CD8-positive, alpha-beta memory T cell (primary cell): Measurements from ENCODE around the gene CNTN5. TPM values are rescaled to one million over a fixed set of nuclear protein-coding genes. Genes with fewer than 3 reads are reported as not detected.

Source experiments
- CTCF ChIA-PET: fragments of 350-600 bp; sonication (Branson Sonifier 250); formaldehyde crosslinking; loops from one replicate; lab custom pipeline; 2021; ENCODE audit warnings: antibody characterized with exemption; lab: Charles Lee
- POLR2A ChIA-PET: fragments of 350-600 bp; sonication (Branson Sonifier 250); formaldehyde crosslinking; loops from one replicate; lab custom pipeline; 2021; ENCODE audit warnings: antibody characterized with exemption; lab: Charles Lee
- DNase-seq, 5 donors: peaks; one replicate each; pipeline versions ENCODE4 v3.0.0 to v3.0.0-alpha.2; 2020 to 2022; ENCODE audit warnings: mixed read lengths in 1 of 5
- H3K27ac ChIP-seq: one replicate; pipeline ENCODE4 v1.7.0; 2013; ENCODE audit warnings: low read depth, mild to moderate bottlenecking, low read length, moderate library complexity
- H3K27me3 ChIP-seq: 2 replicates; pipeline ENCODE4 v1.7.0; 2013; ENCODE audit warnings: low read length, mild to moderate bottlenecking; ENCODE audit not compliant: insufficient read depth, poor library complexity, severe bottlenecking
- H3K36me3 ChIP-seq: 2 replicates; pipeline ENCODE4 v1.7.0; 2013; ENCODE audit warnings: mild to moderate bottlenecking, low read length, moderate library complexity; ENCODE audit not compliant: insufficient read depth
- H3K4me1 ChIP-seq: 2 replicates; pipeline ENCODE4 v1.7.0; 2013; ENCODE audit warnings: mild to moderate bottlenecking, low read length, moderate library complexity; ENCODE audit not compliant: insufficient read depth
- H3K4me3 ChIP-seq: 2 replicates; pipeline ENCODE4 v1.7.0; 2013; ENCODE audit warnings: mild to moderate bottlenecking, low read length
- H3K9me3 ChIP-seq: 2 replicates; pipeline ENCODE4 v1.7.0; 2013; ENCODE audit warnings: mild to moderate bottlenecking, low read length
- H3K27ac Mint-ChIP-seq, 8 donors: one replicate each; pipeline ENCODE4 v1.8.0; 2020 to 2021; ENCODE audit warnings: mixed read lengths in 8 of 8, mild to moderate bottlenecking in 6 of 8, inconsistent platforms in 3 of 8, moderate library complexity in 3 of 8
- H3K27me3 Mint-ChIP-seq, 2 donors: one replicate each; pipeline ENCODE4 v1.8.0; 2020 to 2021; ENCODE audit warnings: mixed read lengths in 2 of 2, mild to moderate bottlenecking in 1 of 2, moderate library complexity in 1 of 2
- H3K36me3 Mint-ChIP-seq, 3 donors: one replicate each; pipeline ENCODE4 v1.8.0; 2020 to 2021; ENCODE audit warnings: mixed read lengths in 3 of 3, inconsistent platforms in 1 of 3, mild to moderate bottlenecking in 1 of 3
- H3K4me1 Mint-ChIP-seq, 3 donors: one replicate each; pipeline ENCODE4 v1.8.0; 2020 to 2021; ENCODE audit warnings: mixed read lengths in 3 of 3, inconsistent platforms in 1 of 3, mild to moderate bottlenecking in 1 of 3
- H3K4me3 Mint-ChIP-seq, 7 donors: one replicate each; pipeline ENCODE4 v1.8.0; 2020 to 2021; ENCODE audit warnings: mixed read lengths in 7 of 7, mild to moderate bottlenecking in 6 of 7, moderate library complexity in 4 of 7, inconsistent platforms in 2 of 7
- H3K9me3 Mint-ChIP-seq, 5 donors: one replicate each; pipeline ENCODE4 v1.8.0; 2020 to 2022; ENCODE audit warnings: mixed read lengths in 5 of 5, mild to moderate bottlenecking in 3 of 5, moderate library complexity in 2 of 5, inconsistent platforms in 1 of 5
- polyA plus RNA-seq: library from polyadenylated mRNA; unstranded; fragments of 300-500 nt; fragmentation: Illumina TruSeq; gene quantifications from one replicate; pipeline ENCODE4 v1.2.3, GENCODE V29; 2021
- total RNA-seq, 2 experiments: library from RNA; stranded (reverse); gene quantifications; one replicate each; pipeline ENCODE4 v1.2.3, GENCODE V29; 2021

CNTN5 gene
- total and polyA plus RNA-seq, 3 experiments from 2014 or later: not detected

- Mint-ChIP-seq H3K27me3 (no peaks in the 10 kb centered on the region), H3K9me3 (peaks cover 6 to 26% (median 8%) of the 10 kb centered on the region in 5 donors), H3K4me3 (no peak overlapping the region), H3K27ac (peak overlapping the region in 1 of 8 donors; percentile 61), H3K36me3 (no peaks in the 10 kb centered on the region), H3K4me1 (no peaks in the 10 kb centered on the region)
- ChIA-PET CTCF (no interaction called here), POLR2A (no interaction called here)
- no peaks in the 10 kb centered on the region for H3K27me3 ChIP-seq
- H3K36me3 ChIP-seq: no peaks in the 10 kb centered on the region
- no peaks in the 10 kb centered on the region for H3K4me1 ChIP-seq
- no peak overlapping the region for H3K27ac ChIP-seq
- H3K9me3 ChIP-seq: no peaks in the 10 kb centered on the region
- no peak for DNase-seq
- no peak overlapping the region for H3K4me3 ChIP-seq
Measured at GRCh38 chr11:100316952-100317351, 1296.2 kb downstream of the CNTN5 start.

GRCh38 chr11:100319691-100320090 is 1298.9 kb downstream of the CNTN5 start:
- Histone ChIP-seq H3K9me3 (no peaks in the 10 kb centered on the region), H3K36me3 (no peaks in the 10 kb centered on the region), H3K27me3 (no peaks in the 10 kb centered on the region), H3K4me3 (no peak overlapping the region), H3K27ac (no peak overlapping the region), H3K4me1 (no peaks in the 10 kb centered on the region)
- ChIA-PET POLR2A (no interaction called here), CTCF (no interaction called here)
- H3K27ac Mint-ChIP-seq: no peak overlapping the region
- no peak for DNase-seq
- H3K27me3 Mint-ChIP-seq: no peaks in the 10 kb centered on the region
- peaks cover 4 to 19% (median 11%) of the 10 kb centered on the region in 5 donors for H3K9me3 Mint-ChIP-seq
- no peaks in the 10 kb centered on the region for H3K36me3 Mint-ChIP-seq
- H3K4me1 Mint-ChIP-seq: no peaks in the 10 kb centered on the region
- no peak overlapping the region for H3K4me3 Mint-ChIP-seq

- peaks cover 0 to 2% (median 0%) of the 10 kb centered on the region in 3 donors for H3K36me3 Mint-ChIP-seq
- ChIA-PET CTCF (no interaction called here), POLR2A (no interaction called here)
- no peaks in the 10 kb centered on the region for H3K4me1 Mint-ChIP-seq
- no peak overlapping the region for H3K4me3 ChIP-seq
- no peak for DNase-seq
- H3K4me3 Mint-ChIP-seq: no peak overlapping the region
- no peak overlapping the region for H3K27ac Mint-ChIP-seq
- H3K27ac ChIP-seq: no peak overlapping the region
- peaks cover 13 to 41% (median 20%) of the 10 kb centered on the region in 5 donors for H3K9me3 Mint-ChIP-seq
- H3K27me3 ChIP-seq: no peaks in the 10 kb centered on the region
- H3K4me1 ChIP-seq: no peaks in the 10 kb centered on the region
- no peaks in the 10 kb centered on the region for H3K27me3 Mint-ChIP-seq
- no peaks in the 10 kb centered on the region for H3K9me3 ChIP-seq
- no peaks in the 10 kb centered on the region for H3K36me3 ChIP-seq
Measured at GRCh38 chr11:100328626-100329340, 1308.0 kb downstream of the CNTN5 start.

GRCh38 chr11:100329352-100329751 is 1308.6 kb downstream of the CNTN5 start:
- Mint-ChIP-seq H3K4me3 (no peak overlapping the region), H3K36me3 (peaks cover 0 to 2% (median 0%) of the 10 kb centered on the region in 3 donors), H3K4me1 (no peaks in the 10 kb centered on the region), H3K27me3 (no peaks in the 10 kb centered on the region), H3K9me3 (peaks cover 19 to 44% (median 20%) of the 10 kb centered on the region in 5 donors), H3K27ac (no peak overlapping the region)
- no peak for DNase-seq
- no peak overlapping the region for H3K4me3 ChIP-seq
- H3K9me3 ChIP-seq: no peaks in the 10 kb centered on the region
- H3K27me3 ChIP-seq: no peaks in the 10 kb centered on the region
- H3K36me3 ChIP-seq: no peaks in the 10 kb centered on the region
- H3K4me1 ChIP-seq: no peaks in the 10 kb centered on the region
- ChIA-PET POLR2A (no interaction called here), CTCF (no interaction called here)
- H3K27ac ChIP-seq: no peak overlapping the region

GRCh38 chr11:100336873-100337272 is 1316.1 kb downstream of the CNTN5 start:
- Mint-ChIP-seq H3K36me3 (no peaks in the 10 kb centered on the region), H3K4me3 (no peak overlapping the region), H3K27ac (no peak overlapping the region), H3K4me1 (no peaks in the 10 kb centered on the region), H3K27me3 (no peaks in the 10 kb centered on the region), H3K9me3 (peaks cover 5 to 28% (median 10%) of the 10 kb centered on the region in 5 donors)
- H3K4me1 ChIP-seq: no peaks in the 10 kb centered on the region
- no peak for DNase-seq
- CTCF ChIA-PET: no interaction called here
- no peak overlapping the region for H3K27ac ChIP-seq
- no peaks in the 10 kb centered on the region for H3K9me3 ChIP-seq
- POLR2A ChIA-PET: no interaction called here
- no peaks in the 10 kb centered on the region for H3K27me3 ChIP-seq
- no peaks in the 10 kb centered on the region for H3K36me3 ChIP-seq
- no peak overlapping the region for H3K4me3 ChIP-seq

GRCh38 chr11:100338144-100338840 is 1317.5 kb downstream of the CNTN5 start:
- no peaks in the 10 kb centered on the region for H3K36me3 ChIP-seq
- no peaks in the 10 kb centered on the region for H3K4me1 Mint-ChIP-seq
- no peaks in the 10 kb centered on the region for H3K4me1 ChIP-seq
- CTCF ChIA-PET: no interaction called here
- no peak overlapping the region for H3K4me3 Mint-ChIP-seq
- POLR2A ChIA-PET: no interaction called here
- DNase-seq: no peak
- no peak overlapping the region for H3K27ac ChIP-seq
- H3K27me3 Mint-ChIP-seq: no peaks in the 10 kb centered on the region
- H3K27me3 ChIP-seq: no peaks in the 10 kb centered on the region
- no peak overlapping the region for H3K4me3 ChIP-seq
- no peak overlapping the region for H3K27ac Mint-ChIP-seq
- H3K36me3 Mint-ChIP-seq: no peaks in the 10 kb centered on the region
- H3K9me3 Mint-ChIP-seq: peaks cover 0 to 23% (median 10%) of the 10 kb centered on the region in 5 donors
- no peaks in the 10 kb centered on the region for H3K9me3 ChIP-seq

- Histone ChIP-seq H3K4me3 (no peak overlapping the region), H3K9me3 (no peaks in the 10 kb centered on the region), H3K4me1 (no peaks in the 10 kb centered on the region), H3K36me3 (no peaks in the 10 kb centered on the region), H3K27me3 (no peaks in the 10 kb centered on the region), H3K27ac (no peak overlapping the region)
- no peak for DNase-seq
- Mint-ChIP-seq H3K9me3 (peaks cover 0 to 11% (median 4%) of the 10 kb centered on the region in 5 donors), H3K4me1 (no peaks in the 10 kb centered on the region), H3K27ac (no peak overlapping the region), H3K4me3 (no peak overlapping the region), H3K27me3 (no peaks in the 10 kb centered on the region), H3K36me3 (peaks cover 0 to 1% (median 0%) of the 10 kb centered on the region in 3 donors)
- POLR2A ChIA-PET: no interaction called here
- CTCF ChIA-PET: no interaction called here
Measured at GRCh38 chr11:100340466-100341319, 1319.9 kb downstream of the CNTN5 start.

GRCh38 chr11:100353083-100353482 is 1332.3 kb downstream of the CNTN5 start:
- Mint-ChIP-seq H3K4me3 (no peak overlapping the region), H3K9me3 (peaks cover 0 to 25% (median 2%) of the 10 kb centered on the region in 5 donors), H3K4me1 (no peaks in the 10 kb centered on the region), H3K27ac (no peak overlapping the region), H3K27me3 (no peaks in the 10 kb centered on the region), H3K36me3 (no peaks in the 10 kb centered on the region)
- POLR2A ChIA-PET: no interaction called here
- H3K27ac ChIP-seq: no peak overlapping the region
- no peak for DNase-seq
- H3K4me3 ChIP-seq: no peak overlapping the region
- no peaks in the 10 kb centered on the region for H3K36me3 ChIP-seq
- H3K27me3 ChIP-seq: no peaks in the 10 kb centered on the region
- CTCF ChIA-PET: no interaction called here
- H3K4me1 ChIP-seq: no peaks in the 10 kb centered on the region
- no peaks in the 10 kb centered on the region for H3K9me3 ChIP-seq
